Kidney epithelial cell (primary cell): ENCODE data around the gene SPP1. TPM values are rescaled to one million over a fixed set of nuclear protein-coding genes. Genes with fewer than 3 reads are reported as not detected.
"Not testable (repeated sequence)": the region's sequence is repeated elsewhere in the genome, so short reads cannot be mapped to it uniquely, and the experiment has no call there.

Experiments
- DNase-seq: peaks from one replicate; pipeline ENCODE4 v3.0.0-alpha.2; 2010; ENCODE audit warnings: low read depth
- H3K27me3 ChIP-seq: 2 replicates; pipeline ENCODE4 v1.6.0; 2011; ENCODE audit warnings: low read length; ENCODE audit not compliant: control insufficient read depth, insufficient read depth
- H3K36me3 ChIP-seq: 2 replicates; pipeline ENCODE4 v1.5.1; 2011; ENCODE audit warnings: low read length; ENCODE audit not compliant: control insufficient read depth, insufficient read depth
- H3K4me3 ChIP-seq: 2 replicates; pipeline ENCODE4 v1.5.1; 2011; ENCODE audit warnings: low read depth, mild to moderate bottlenecking, control low read depth, low read length
- CTCF ChIP-seq: IDR thresholded peaks from 2 replicates; pipeline ENCODE4 v1.5.1; 2011; ENCODE audit warnings: mild to moderate bottlenecking, moderate library complexity, low read length, control low read depth, inconsistent platforms; ENCODE audit not compliant: insufficient read depth, poor library complexity, severe bottlenecking
- total RNA-seq: library from RNA; depleted of rRNA; stranded (reverse); fragments of >200 nt; gene quantifications from 2 replicates; pipeline ENCODE4 v1.2.3, GENCODE V29; 2015

Gene SPP1
- total RNA-seq, 1 donor from 2014 or later, result 160 TPM

- Histone ChIP-seq H3K27me3 (no peaks in the 10 kb centered on the region), H3K4me3 (no peak overlapping the region), H3K36me3 (no peaks in the 10 kb centered on the region)
- TF ChIP-seq CTCF, result no peak
- DNase-seq, result no peak
Observed at GRCh38 chr4:88015659-88016295, 40.3 kb downstream of the SPP1 start.

GRCh38 chr4:88017516-88018297 lies 42.2 kb downstream of the SPP1 start:
- Histone ChIP-seq H3K36me3 (no peaks in the 10 kb centered on the region), H3K4me3 (no peak overlapping the region), H3K27me3 (no peaks in the 10 kb centered on the region)
- TF ChIP-seq CTCF, result no peak
- DNase-seq, result peak; percentile 83

- no peaks in the 10 kb centered on the region for H3K36me3 ChIP-seq
- no peaks in the 10 kb centered on the region for H3K27me3 ChIP-seq
- TF ChIP-seq CTCF, result no peak
- H3K4me3 ChIP-seq, result no peak overlapping the region
- no peak for DNase-seq
Observed at GRCh38 chr4:88018466-88018865, 43.0 kb downstream of the SPP1 start.

GRCh38 chr4:88021824-88022223 lies 46.3 kb downstream of the SPP1 start:
- TF ChIP-seq CTCF, result no peak
- DNase-seq, result no peak
- no peaks in the 10 kb centered on the region for H3K36me3 ChIP-seq

GRCh38 chr4:88022289-88022688 lies 46.8 kb downstream of the SPP1 start:
- H3K4me3 ChIP-seq, result no peak overlapping the region
- TF ChIP-seq CTCF, result no peak
- no peaks in the 10 kb centered on the region for H3K36me3 ChIP-seq
- DNase-seq, result no peak
- no peaks in the 10 kb centered on the region for H3K27me3 ChIP-seq

More at GRCh38 chr4:88021824-88022223, 46.3 kb downstream of the SPP1 start:
- Histone ChIP-seq H3K27me3 (no peaks in the 10 kb centered on the region), H3K4me3 (no peak overlapping the region)

- DNase-seq, H3K27me3 ChIP-seq, H3K36me3 ChIP-seq, H3K4me3 ChIP-seq: not testable (repeated sequence)
Observed at GRCh38 chr4:88025868-88026661, 50.6 kb downstream of the SPP1 start.
